GM18505 (cell line): ENCODE data around the gene FTH1.
"Not testable (repeated sequence)": the region's sequence is repeated elsewhere in the genome, so short reads cannot be mapped to it uniquely, and the experiment has no call there.

Experiments
- ATAC-seq: cut with Tn5 transposase; IDR thresholded peaks from one replicate; pipeline ENCODE4 v1.9.1; 2021; ENCODE audit not compliant: unreplicated experiment
- POLR2A ChIP-seq: IDR thresholded peaks from 4 replicates; pipeline ENCODE4 v1.6.1; 2011; ENCODE audit warnings: borderline replicate concordance; ENCODE audit not compliant: insufficient read depth, insufficient read length; ENCODE audit errors: extremely low read depth

The FTH1 gene

GRCh38 chr11:61963016-61963281 is 4.5 kb downstream of the FTH1 start:
- ATAC-seq = no peak
- TF ChIP-seq POLR2A = no peak

GRCh38 chr11:61962213-61963015 is 5.0 kb downstream of the FTH1 start:
- TF ChIP-seq POLR2A = peak; percentile 5
- ATAC-seq = no peak

GRCh38 chr11:61961570-61962212 is 5.7 kb downstream of the FTH1 start:
- ATAC-seq = no peak
- TF ChIP-seq POLR2A = no peak

DNA sequence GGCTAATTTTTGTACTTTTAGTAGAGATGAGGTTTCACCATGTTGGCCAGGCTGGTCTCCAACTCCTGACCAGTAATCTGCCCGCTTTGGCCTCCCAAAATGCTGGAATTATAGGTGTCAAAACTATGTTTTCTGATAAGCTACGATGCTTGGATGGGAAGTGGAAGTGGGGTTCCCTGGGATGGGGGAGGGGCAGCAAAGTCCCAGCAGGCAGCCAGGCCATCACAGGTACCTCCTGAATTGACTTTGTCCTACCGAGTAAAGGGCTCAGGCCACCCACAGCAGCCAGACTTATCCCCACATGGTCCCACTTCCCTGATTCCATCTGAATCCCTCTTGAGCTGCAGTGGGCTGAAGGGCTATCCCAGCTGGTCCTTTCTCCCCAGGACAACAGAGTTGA is 6.9 kb downstream of the FTH1 start:
- ATAC-seq = no peak
- TF ChIP-seq POLR2A = no peak

DNA sequence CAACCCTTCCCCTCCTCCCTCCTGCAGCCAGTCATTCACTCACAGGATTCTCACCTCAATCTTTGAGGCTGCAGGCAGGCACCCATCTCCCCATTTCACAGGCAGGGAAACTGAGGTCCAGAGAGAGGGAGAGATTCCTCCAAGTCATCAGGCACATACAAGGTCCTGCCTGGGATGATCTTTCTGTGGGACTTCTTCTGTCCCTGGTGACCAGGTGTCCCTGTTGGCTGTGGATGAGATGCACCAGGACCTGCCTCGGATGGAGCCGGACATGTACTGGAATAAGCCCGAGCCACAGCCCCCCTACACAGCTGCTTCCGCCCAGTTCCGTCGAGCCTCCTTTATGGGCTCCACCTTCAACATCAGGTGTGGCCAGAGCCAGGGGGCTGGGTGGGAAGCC is 7.8 kb downstream of the FTH1 start:
- no peak for TF ChIP-seq POLR2A
- ATAC-seq = no peak

DNA sequence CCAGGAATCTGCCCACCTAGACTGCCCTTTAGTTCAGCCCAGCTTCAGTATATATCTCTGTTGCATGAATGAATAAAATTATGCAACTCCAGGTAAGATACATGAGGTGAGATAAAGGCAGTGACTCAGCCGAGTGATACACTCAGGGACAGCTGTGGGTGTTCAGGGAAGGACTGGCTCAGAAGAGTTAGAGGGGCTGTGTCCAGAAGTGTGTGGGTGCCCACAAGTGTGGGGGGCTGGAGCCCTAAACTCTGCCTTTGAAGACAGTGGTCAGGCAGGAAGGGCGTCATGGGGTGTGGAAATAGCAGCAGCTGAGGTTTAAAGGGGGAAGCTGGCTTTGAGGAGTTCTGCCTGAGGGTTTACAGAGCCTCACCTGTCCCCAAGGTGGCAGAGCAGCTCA is 8.3 kb downstream of the FTH1 start:
- no peak for TF ChIP-seq POLR2A
- no peak for ATAC-seq

- ATAC-seq = no peak
- TF ChIP-seq POLR2A = no peak
Measured at GRCh38 chr11:61958590-61958989, 8.8 kb downstream of the FTH1 start.

GRCh38 chr11:61957021-61957770 is 10.2 kb downstream of the FTH1 start:
- TF ChIP-seq POLR2A = no peak
- no peak for ATAC-seq

- ATAC-seq = no peak
- TF ChIP-seq POLR2A = no peak
Measured at GRCh38 chr11:61956191-61957020, 11.0 kb downstream of the FTH1 start.

- ATAC-seq = no peak
- TF ChIP-seq POLR2A = no peak
Measured at GRCh38 chr11:61955422-61956135, 11.9 kb downstream of the FTH1 start.

DNA sequence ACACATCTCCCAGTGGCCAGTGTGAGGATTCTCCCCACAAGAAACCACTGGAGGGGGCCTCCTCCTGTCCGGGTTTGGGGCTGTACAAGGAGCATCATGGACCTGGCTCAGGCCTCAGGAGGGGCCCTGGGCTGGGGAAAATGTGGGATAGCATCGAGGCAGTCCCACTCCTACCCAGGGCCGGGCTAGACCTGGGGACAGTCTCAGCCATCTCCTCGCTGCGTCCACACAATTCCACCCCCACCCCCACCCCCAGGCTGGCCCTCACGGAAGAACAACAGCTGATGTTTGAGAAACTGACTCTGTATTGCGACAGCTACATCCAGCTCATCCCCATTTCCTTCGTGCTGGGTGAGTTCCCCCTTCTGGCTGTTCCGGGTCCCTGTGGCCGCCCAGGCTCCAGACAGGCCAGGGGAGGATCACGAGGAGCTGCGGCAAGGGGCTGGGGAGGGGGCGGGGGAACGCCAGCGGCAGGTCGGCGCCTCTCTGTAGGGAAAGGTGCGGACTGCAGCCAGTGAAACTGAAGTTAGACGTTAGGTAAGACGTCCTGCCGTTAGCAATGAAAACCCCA is 12.5 kb downstream of the FTH1 start:
- no peak for TF ChIP-seq POLR2A
- ATAC-seq = no peak

GRCh38 chr11:61954106-61954850 is 13.2 kb downstream of the FTH1 start:
- no peak for ATAC-seq
- TF ChIP-seq POLR2A = no peak

GRCh38 chr11:61953632-61954031 is 13.8 kb downstream of the FTH1 start:
- ATAC-seq = not testable (repeated sequence)
